SK-N-MC (cell line): Measurements from ENCODE around the gene TBRG1.

Source experiments
- EZH2 ChIP-seq: fragments of 200-600 bp; sonication (generic); IDR thresholded peaks from one replicate; pipeline ENCODE4 v1.6.1; 2017; ENCODE audit warnings: antibody characterized with exemption
- POLR2AphosphoS5 ChIP-seq: IDR thresholded peaks from 2 replicates; pipeline ENCODE4 v1.6.1; 2012; ENCODE audit warnings: mild to moderate bottlenecking, low read depth, low read length, borderline replicate concordance

- TF ChIP-seq EZH2 (no peak), POLR2AphosphoS5 (no peak)
Measured at GRCh38 chr11:124658986-124659385, 36.3 kb downstream of the TBRG1 start.
